T-cell (primary cell): ENCODE measurements around the gene ARHGAP9. TPM values are rescaled to one million over a fixed set of nuclear protein-coding genes. Genes with fewer than 3 reads are reported as not detected.

Source experiments
- ATAC-seq, 4 experiments: fragments of 200-7000 bp in 3 of 4; fragments of 150-1000 bp in 1 of 4; cut with Tn5 transposase; replicated peaks in 1 of 4; 1 replicate in 3 of 4; 2 replicates in 1 of 4; pipeline ENCODE4 v1.10.0; 2021; ENCODE audit warnings: moderate library complexity in 3 of 4, mild to moderate bottlenecking in 2 of 4, moderate number of reproducible peaks in 1 of 4
- CTCF ChIA-PET, 2 donors: fragments of 300-600 bp; sonication (Branson Sonifier 250); formaldehyde crosslinking; loops; one replicate each; lab custom pipeline; 2022; ENCODE audit warnings: antibody characterized with exemption in 2 of 2; lab: Charles Lee
- POLR2A ChIA-PET, 2 donors: fragments of 300-600 bp; sonication (Branson Sonifier 250); formaldehyde crosslinking; loops; one replicate each; lab custom pipeline; 2022; ENCODE audit warnings: antibody characterized with exemption in 2 of 2; lab: Charles Lee
- DNase-seq, 35 experiments: peaks; one replicate each; pipeline versions ENCODE4 v3.0.0 to v3.0.0-alpha.2; 2013 to 2023
- H3K27ac ChIP-seq: one replicate; pipeline ENCODE4 v1.5.1; 2013; ENCODE audit warnings: low read length
- H3K27me3 ChIP-seq, 2 experiments: replicated peaks in 1 of 2; 1 replicate in 1 of 2; 2 replicates in 1 of 2; pipeline versions ENCODE4 v1.6.1 to v1.7.0; 2013; ENCODE audit warnings: low read length in 1 of 2, mixed read lengths in 1 of 2; ENCODE audit not compliant: control insufficient read depth in 2 of 2, insufficient read depth in 2 of 2; ENCODE audit errors: extremely low read depth in 1 of 2
- H3K36me3 ChIP-seq, 2 donors: 1 replicate in 1 of 2; 2 replicates in 1 of 2; pipeline versions ENCODE4 v1.6.1 to v1.7.0; 2013; ENCODE audit warnings: low read length in 1 of 2; ENCODE audit not compliant: control insufficient read depth in 2 of 2, insufficient read depth in 1 of 2; ENCODE audit errors: extremely low read depth in 1 of 2
- H3K4me1 ChIP-seq, 2 experiments: 1 replicate in 1 of 2; 2 replicates in 1 of 2; pipeline versions ENCODE4 v1.6.1 to v1.7.0; 2013; ENCODE audit warnings: low read length in 2 of 2, mixed read lengths in 1 of 2; ENCODE audit not compliant: insufficient read depth in 2 of 2, control insufficient read depth in 1 of 2; ENCODE audit errors: extremely low read depth in 1 of 2
- H3K4me3 ChIP-seq, 2 donors: 1 replicate in 1 of 2; 2 replicates in 1 of 2; pipeline versions ENCODE4 v1.5.1 to v1.7.0; 2013; ENCODE audit warnings: mild to moderate bottlenecking in 2 of 2, low read length in 1 of 2, moderate library complexity in 1 of 2; ENCODE audit not compliant: control insufficient read depth in 1 of 2; ENCODE audit errors: extremely low read depth in 1 of 2
- H3K9me3 ChIP-seq: 2 replicates; pipeline ENCODE4 v1.7.0; 2013
- H3K27ac Mint-ChIP-seq, 2 donors: one replicate each; pipeline ENCODE4 v1.8.0; 2020 to 2021; ENCODE audit warnings: mild to moderate bottlenecking in 2 of 2, mixed read lengths in 2 of 2
- H3K27me3 Mint-ChIP-seq, 2 donors: one replicate each; pipeline ENCODE4 v1.8.0; 2021 to 2022; ENCODE audit warnings: mixed read lengths in 2 of 2
- H3K36me3 Mint-ChIP-seq: one replicate; pipeline ENCODE4 v1.8.0; 2021; ENCODE audit warnings: mixed read lengths
- H3K4me1 Mint-ChIP-seq, 3 donors: one replicate each; pipeline ENCODE4 v1.8.0; 2020 to 2022; ENCODE audit warnings: mixed read lengths in 3 of 3, mild to moderate bottlenecking in 1 of 3
- H3K4me3 Mint-ChIP-seq, 3 donors: one replicate each; pipeline ENCODE4 v1.8.0; 2020 to 2022; ENCODE audit warnings: mild to moderate bottlenecking in 3 of 3, mixed read lengths in 3 of 3, moderate library complexity in 3 of 3
- H3K9me3 Mint-ChIP-seq, 3 donors: one replicate each; pipeline ENCODE4 v1.8.0; 2020 to 2022; ENCODE audit warnings: mixed read lengths in 3 of 3
- WGBS: methylation state at CpG from one replicate; pipeline ENCODE4 v1.1.5; 2013; ENCODE audit warnings: missing lambda C conversion rate; ENCODE audit not compliant: insufficient coverage; 5-methylcytosine and 5-hydroxymethylcytosine counted together
- total RNA-seq, 35 experiments: library from RNA in 6 of 35; stranded (reverse) in 6 of 35; fragments of 120-200 nt in 1 of 35; gene quantifications; one replicate each; pipeline versions ENCODE4 v1.2.1 to v1.2.4 and lab custom pipeline; 2013 to 2026

The ARHGAP9 gene
- total RNA-seq, 5 donors from 2014 or later (not counting 1 experiment from before 2014, with no cell fraction given) = 198 to 413 (median 243) TPM

- 6% methylated on average over 15 of the region's 19 CpGs for WGBS
- DNase-seq (peak in 1 of 35 experiments; percentile 20), ATAC-seq (no peak)
- Mint-ChIP-seq H3K27me3 (peaks cover 0 to 18% of the 10 kb centered on the region in 2 donors), H3K9me3 (no peaks in the 10 kb centered on the region), H3K4me1 (peaks cover 37 to 59% (median 52%) of the 10 kb centered on the region in 3 donors), H3K4me3 (peak overlapping the region; percentile 81 to 88 (median 88)), H3K27ac (no peak overlapping the region), H3K36me3 (no peaks in the 10 kb centered on the region)
- Histone ChIP-seq H3K4me1 (peaks cover 16 to 54% of the 10 kb centered on the region in 2 experiments), H3K4me3 (peak overlapping the region; percentile 51 to 62), H3K27me3 (peaks cover 0 to 33% of the 10 kb centered on the region in 2 experiments), H3K9me3 (no peaks in the 10 kb centered on the region), H3K36me3 (no peaks in the 10 kb centered on the region), H3K27ac (no peak overlapping the region)
- CTCF ChIA-PET = interaction anchor here (0.7 to 5.8 kb wide), 4 partner anchors 14 to 24 kb away, joined by 3 to 53 read pairs (median 3); no protein-coding TSS in a partner anchor
- POLR2A ChIA-PET = interaction anchor here in 1 of 2 donors (0.6 kb wide), 1 partner anchor 237 kb away, joined by 3 read pairs; no protein-coding TSS in a partner anchor
Measured at GRCh38 chr12:57460841-57461275, 18.8 kb downstream of the ARHGAP9 start.

GRCh38 chr12:57460468-57460784 is 19.2 kb downstream of the ARHGAP9 start:
- ChIA-PET POLR2A (interaction anchor here in 1 of 2 donors (0.6 kb wide), 1 partner anchor 238 kb away, joined by 3 read pairs; no protein-coding TSS in a partner anchor), CTCF (interaction anchor here (0.7 to 5.8 kb wide), 4 partner anchors 14 to 24 kb away, joined by 3 to 53 read pairs (median 3); no protein-coding TSS in a partner anchor)
- Mint-ChIP-seq H3K4me1 (peaks cover 38 to 59% (median 51%) of the 10 kb centered on the region in 3 donors), H3K27ac (peak overlapping the region; percentile 4 to 9), H3K27me3 (peaks cover 0 to 18% of the 10 kb centered on the region in 2 donors), H3K4me3 (peak overlapping the region; percentile 72 to 81 (median 77)), H3K36me3 (no peaks in the 10 kb centered on the region), H3K9me3 (no peaks in the 10 kb centered on the region)
- Histone ChIP-seq H3K27ac (no peak overlapping the region), H3K4me1 (peaks cover 16 to 58% of the 10 kb centered on the region in 2 experiments), H3K4me3 (peak overlapping the region in 1 of 2 donors; percentile 53), H3K36me3 (no peaks in the 10 kb centered on the region), H3K27me3 (peaks cover 0 to 33% of the 10 kb centered on the region in 2 experiments), H3K9me3 (no peaks in the 10 kb centered on the region)
- 1% methylated on average over 6 of the region's 6 CpGs for WGBS
- ATAC-seq (no peak), DNase-seq (peak in 2 of 35 experiments; percentile 32 to 44)

- H3K36me3 Mint-ChIP-seq = no peaks in the 10 kb centered on the region
- peaks cover 0 to 18% of the 10 kb centered on the region in 2 donors for H3K27me3 Mint-ChIP-seq
- H3K9me3 Mint-ChIP-seq = no peaks in the 10 kb centered on the region
- WGBS = no CpG with 5 or more reads among the region's 36 CpGs
- ChIA-PET CTCF (interaction anchor here (0.6 to 5.8 kb wide), 13 partner anchors 8 to 161 kb away, joined by 3 to 53 read pairs (median 6); partner anchors contain the start of gene ARHGAP9 (in 1 of the 2)), POLR2A (interaction anchor here in 1 of 2 donors (0.6 kb wide), 1 partner anchor 20 kb away, joined by 4 read pairs; no protein-coding TSS in a partner anchor)
- H3K9me3 ChIP-seq = no peaks in the 10 kb centered on the region
- peaks cover 16 to 58% of the 10 kb centered on the region in 2 experiments for H3K4me1 ChIP-seq
- H3K4me3 ChIP-seq = peak within 1 kb of the TSS; percentile 92 to 93
- H3K36me3 ChIP-seq = no peaks in the 10 kb centered on the region
- peak within 1 kb of the TSS; percentile 73 for H3K27ac ChIP-seq
- peak within 1 kb of the TSS; percentile 81 to 95 (median 94) for H3K4me3 Mint-ChIP-seq
- peak within 1 kb of the TSS; percentile 95 to 97 for H3K27ac Mint-ChIP-seq
- DNase-seq (no peak), ATAC-seq (peak in 1 of 4 experiments; percentile 28)
- H3K4me1 Mint-ChIP-seq = peaks cover 38 to 59% (median 50%) of the 10 kb centered on the region in 3 donors
- peaks cover 0 to 36% of the 10 kb centered on the region in 2 experiments for H3K27me3 ChIP-seq
Measured at GRCh38 chr12:57459750-57460467, 19.8 kb downstream of the ARHGAP9 start, which contains the start of gene GLI1. TSS of gene GLI1 (plus strand) at chr12:57459785. CDS start at chr12:57463692, 3,907 bp downstream.

- peak overlapping the region; percentile 73 for H3K27ac ChIP-seq
- ChIA-PET POLR2A (interaction anchor here (0.6 to 1.1 kb wide), 5 partner anchors 19 to 54 kb away, joined by 3 to 5 read pairs (median 3); no protein-coding TSS in a partner anchor), CTCF (interaction anchor here (0.5 to 5.8 kb wide), 40 partner anchors 9 to 797 kb away, joined by 3 to 53 read pairs (median 4); partner anchors contain the start of genes ARHGAP9 (in 2 of the 2) and SHMT2 (in 1 of the 2))
- peak overlapping the region; percentile 95 to 97 for H3K27ac Mint-ChIP-seq
- no peaks in the 10 kb centered on the region for H3K9me3 Mint-ChIP-seq
- H3K4me1 ChIP-seq = peaks cover 16 to 58% of the 10 kb centered on the region in 2 experiments
- peak overlapping the region; percentile 92 to 93 for H3K4me3 ChIP-seq
- peak overlapping the region; percentile 81 to 95 (median 94) for H3K4me3 Mint-ChIP-seq
- WGBS = 1% methylated on average over 17 of the region's 24 CpGs
- peak; percentile 86 to 97 (median 92) for DNase-seq
- peaks cover 0 to 18% of the 10 kb centered on the region in 2 donors for H3K27me3 Mint-ChIP-seq
- H3K27me3 ChIP-seq = peaks cover 0 to 39% of the 10 kb centered on the region in 2 experiments
- H3K36me3 Mint-ChIP-seq = no peaks in the 10 kb centered on the region
- no peaks in the 10 kb centered on the region for H3K9me3 ChIP-seq
- peak; percentile 75 to 78 (median 78) for ATAC-seq
- peaks cover 38 to 59% (median 46%) of the 10 kb centered on the region in 3 donors for H3K4me1 Mint-ChIP-seq
- H3K36me3 ChIP-seq = no peaks in the 10 kb centered on the region
Measured at GRCh38 chr12:57459055-57459749, 20.5 kb downstream of the ARHGAP9 start.

GRCh38 chr12:57458665-57459054 is 21.0 kb downstream of the ARHGAP9 start:
- Mint-ChIP-seq H3K4me3 (peak overlapping the region; percentile 81 to 95 (median 94)), H3K27me3 (peaks cover 0 to 18% of the 10 kb centered on the region in 2 donors), H3K36me3 (no peaks in the 10 kb centered on the region), H3K4me1 (peaks cover 38 to 59% (median 46%) of the 10 kb centered on the region in 3 donors), H3K27ac (peak overlapping the region; percentile 95 to 97), H3K9me3 (no peaks in the 10 kb centered on the region)
- DNase-seq = no peak
- Histone ChIP-seq H3K9me3 (no peaks in the 10 kb centered on the region), H3K27ac (peak overlapping the region; percentile 73), H3K4me1 (peaks cover 16 to 58% of the 10 kb centered on the region in 2 experiments), H3K36me3 (no peaks in the 10 kb centered on the region), H3K27me3 (peaks cover 0 to 36% of the 10 kb centered on the region in 2 experiments), H3K4me3 (peak overlapping the region; percentile 92 to 93)
- ChIA-PET POLR2A (interaction anchor here in 1 of 2 donors (0.7 to 1.1 kb wide), 4 partner anchors 20 to 54 kb away, joined by 3 to 5 read pairs (median 3); no protein-coding TSS in a partner anchor), CTCF (interaction anchor here (0.5 to 5.8 kb wide), 39 partner anchors 8 to 796 kb away, joined by 3 to 53 read pairs (median 4); partner anchors contain the start of genes ARHGAP9 (in 2 of the 2) and SHMT2 (in 1 of the 2))
- no peak for ATAC-seq
- WGBS = no CpG with 5 or more reads among the region's 3 CpGs
